Myocyte (in vitro differentiated cells): ENCODE results near the gene MATK. TPM values are rescaled to one million over a fixed set of nuclear protein-coding genes. Genes with fewer than 3 reads are reported as not detected.
A peak's percentile ranks its signal among the peaks of the same experiment; 100 is the strongest.
"Not testable (repeated sequence)": the region's sequence is repeated elsewhere in the genome, so short reads cannot be mapped to it uniquely, and the experiment has no call there.

Experiments
- DNase-seq: peaks from one replicate; pipeline ENCODE4 v3.0.0-alpha.2; 2012; ENCODE audit warnings: low read depth
- total RNA-seq: library from RNA; depleted of rRNA; stranded (reverse); fragments of >200 nt; gene quantifications from 2 replicates; pipeline ENCODE4 v1.2.3, GENCODE V29; 2014

MATK gene
- total RNA-seq, 1 donor from 2014 or later: not detected

DNA sequence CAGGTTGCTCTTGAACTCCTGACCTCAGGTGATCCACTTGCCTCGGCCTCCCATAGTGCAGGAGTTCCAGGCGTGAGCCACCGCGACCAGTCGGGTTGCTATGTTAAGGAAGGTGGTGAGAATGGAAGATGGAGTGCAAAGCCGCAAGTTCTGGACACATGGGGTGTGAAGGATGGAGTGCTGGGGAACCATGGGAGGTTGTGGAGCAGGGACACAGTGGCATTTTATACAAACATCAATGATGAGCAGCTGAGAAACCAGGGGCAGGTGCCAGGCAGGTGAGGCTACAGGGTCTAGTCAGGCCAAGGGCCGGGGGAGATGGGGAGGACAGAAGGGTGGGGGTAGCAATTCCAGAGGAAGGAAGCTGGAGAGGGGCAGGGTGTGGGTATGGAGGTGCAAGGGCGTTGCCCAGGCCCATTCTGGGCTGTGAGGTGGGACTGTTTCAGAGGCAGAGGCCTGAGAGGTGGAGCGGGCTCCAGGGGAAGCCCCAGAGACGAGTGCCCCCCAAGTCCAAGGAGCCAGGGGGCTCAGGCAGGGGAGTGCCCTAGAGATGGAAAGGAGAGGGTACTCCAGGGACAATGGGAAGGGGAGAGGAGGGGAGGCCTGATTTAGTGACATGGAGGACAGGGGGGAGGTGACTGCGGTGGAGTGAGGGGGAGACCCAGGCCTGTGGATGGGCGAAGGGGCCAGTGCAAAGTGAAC, 12.2 kb downstream of the MATK start:
- DNase-seq: no peak

DNA sequence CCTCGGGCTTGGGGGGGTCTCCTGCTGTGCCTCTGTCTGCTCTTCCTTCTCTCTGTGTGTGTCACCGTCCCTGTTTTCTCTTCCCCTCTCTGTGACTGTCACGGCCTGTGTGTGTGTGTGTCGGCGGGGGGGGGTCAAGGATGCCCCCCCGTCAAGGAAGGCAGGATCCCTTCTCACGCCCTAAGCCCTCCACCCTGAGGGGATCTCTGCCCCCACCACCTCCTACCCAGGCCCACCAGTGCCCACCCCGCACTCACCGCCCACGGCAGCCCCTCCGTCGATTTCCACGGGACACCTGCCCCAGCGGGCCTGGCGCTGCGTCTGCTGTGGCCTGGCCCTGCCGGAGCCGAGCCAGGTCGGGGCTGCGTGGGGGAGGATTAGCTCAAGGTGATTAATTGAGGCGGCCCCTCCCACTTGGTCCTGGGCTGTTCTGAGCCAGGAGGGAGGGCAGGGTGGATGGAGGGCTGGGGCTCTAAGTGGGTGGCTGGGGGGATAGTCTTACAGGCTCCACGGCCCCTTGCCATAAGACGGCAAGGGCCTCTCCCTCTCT, 14.2 kb downstream of the MATK start, which contains the start of gene RAX2:
RAX2 (minus strand) TSS at position 323 of the 550 bp plus-strand sequence. CDS start 486 bp downstream, outside the sequence.
- DNase-seq: no peak

DNA sequence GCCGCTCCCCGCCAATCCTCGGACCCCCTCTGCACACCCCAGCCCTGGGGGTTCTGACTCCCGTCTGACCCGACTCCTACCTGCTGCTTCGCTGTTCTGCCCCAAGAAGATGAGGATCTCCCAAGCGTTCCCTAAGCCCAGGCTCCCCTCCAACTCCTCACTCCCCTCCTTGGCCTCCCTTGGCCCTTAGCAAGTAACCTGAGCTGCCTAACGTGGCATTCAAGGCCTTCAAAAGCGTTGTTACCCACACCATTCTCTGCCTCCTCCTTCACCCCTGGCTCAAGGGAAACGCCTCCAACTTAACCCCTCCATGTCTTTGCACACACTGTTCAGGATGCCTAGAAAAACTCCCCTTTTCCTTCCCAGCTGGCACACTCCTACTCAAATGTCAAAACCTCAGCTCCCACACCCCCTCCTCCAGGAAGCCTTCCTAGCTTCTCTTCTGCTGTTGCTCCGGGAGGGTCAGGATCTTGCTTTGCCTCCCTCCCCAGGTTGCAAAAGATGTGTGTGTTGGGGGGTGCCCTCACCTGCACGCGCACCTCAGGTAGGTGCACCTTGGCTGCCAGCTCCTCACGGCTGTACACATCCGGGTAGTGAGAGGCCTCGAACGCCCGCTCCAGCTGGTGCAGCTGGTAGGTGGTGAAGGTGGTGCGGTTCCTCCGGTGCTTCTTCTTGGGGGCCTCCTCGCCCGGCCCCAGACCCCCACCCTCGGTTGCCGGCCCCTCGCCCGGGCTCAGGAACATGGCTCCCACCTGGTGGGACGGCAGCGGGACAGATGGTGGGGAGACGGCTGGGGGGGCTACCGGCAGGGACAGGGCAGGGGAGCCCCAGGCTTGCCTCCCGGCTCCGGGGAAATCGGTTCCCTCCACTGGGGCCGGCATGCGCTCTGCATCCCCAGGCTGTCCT, 14.9 kb downstream of the MATK start:
- DNase-seq: no peak

DNA sequence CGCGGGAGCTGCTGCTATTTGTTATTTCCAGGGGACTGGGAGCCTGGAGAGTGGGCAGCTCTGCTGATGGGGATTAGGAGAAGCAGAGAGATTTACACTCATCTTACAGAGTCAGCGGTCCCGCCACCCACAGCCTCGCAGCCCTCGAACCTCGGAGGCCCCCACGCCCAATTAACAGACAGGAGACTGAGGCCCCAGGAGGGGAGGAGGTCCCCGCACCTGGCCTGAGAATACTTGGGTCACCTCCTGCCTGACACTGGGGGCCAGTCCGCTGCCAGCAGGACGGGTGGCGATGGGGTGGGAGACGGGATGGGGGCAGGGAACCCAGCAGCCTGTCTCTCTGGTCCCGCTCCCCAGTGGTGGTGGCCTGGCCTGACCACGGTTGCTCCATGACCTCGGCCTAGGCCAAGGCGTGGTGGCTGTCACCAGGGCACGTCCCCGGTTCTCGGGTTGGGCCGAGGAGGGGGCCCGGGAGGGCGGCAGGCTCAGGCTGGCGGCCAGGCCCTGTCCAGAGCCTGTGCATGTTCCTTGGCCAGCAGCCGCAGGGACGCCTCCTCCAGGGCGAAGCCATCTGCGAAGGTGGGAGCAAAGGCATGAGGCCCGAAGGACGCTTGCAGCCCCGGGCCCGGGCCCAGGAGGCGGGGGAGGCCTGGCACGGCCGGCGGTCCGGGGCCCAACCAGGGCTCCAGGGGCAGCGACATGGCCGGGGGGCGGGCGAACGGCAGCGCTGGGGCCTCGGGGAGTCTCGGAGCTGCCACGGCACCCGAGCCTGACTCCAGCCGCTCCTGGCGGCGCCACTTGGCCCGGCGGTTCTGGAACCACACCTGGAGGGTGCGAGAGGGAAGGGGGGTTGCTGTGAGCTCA, 15.8 kb downstream of the MATK start:
- no peak for DNase-seq

DNA sequence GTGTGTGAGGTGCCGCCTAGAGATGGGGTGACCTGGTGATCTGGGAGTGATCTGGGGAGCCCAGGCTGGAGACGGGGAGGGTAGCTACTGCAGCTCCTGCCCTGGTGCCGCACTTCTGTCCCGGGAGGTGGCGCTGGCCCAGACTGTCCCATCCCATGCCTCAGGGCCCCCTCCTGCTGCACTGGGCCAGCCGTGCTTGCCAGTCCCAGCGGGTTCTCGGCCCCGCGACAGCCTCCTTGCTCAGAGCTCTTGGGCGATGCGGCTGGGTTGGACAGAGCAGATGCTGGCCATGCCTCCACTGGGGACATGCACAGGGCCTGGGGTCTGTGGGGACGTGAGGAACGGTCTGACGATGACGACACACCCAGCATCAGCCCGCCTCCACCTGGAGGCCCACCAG, 16.7 kb downstream of the MATK start:
- no peak for DNase-seq

DNA sequence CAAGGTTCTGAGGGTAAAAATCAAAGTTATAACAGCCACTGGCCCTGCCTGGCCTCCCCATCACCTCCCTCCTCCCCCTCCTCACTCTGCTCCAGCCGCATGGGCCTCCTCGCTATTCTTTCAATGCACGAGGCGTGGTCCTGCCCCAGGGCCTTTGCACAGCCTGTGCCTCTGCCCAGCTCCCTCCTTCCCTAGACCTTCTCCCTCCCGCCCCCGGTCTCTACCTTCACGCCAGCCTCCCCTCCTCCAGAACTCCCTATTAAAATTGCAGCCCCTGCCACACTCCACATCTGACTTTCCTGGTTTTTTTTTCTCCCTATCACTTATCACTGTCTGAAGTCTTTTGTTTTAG, 17.5 kb downstream of the MATK start:
- DNase-seq: no peak

DNA sequence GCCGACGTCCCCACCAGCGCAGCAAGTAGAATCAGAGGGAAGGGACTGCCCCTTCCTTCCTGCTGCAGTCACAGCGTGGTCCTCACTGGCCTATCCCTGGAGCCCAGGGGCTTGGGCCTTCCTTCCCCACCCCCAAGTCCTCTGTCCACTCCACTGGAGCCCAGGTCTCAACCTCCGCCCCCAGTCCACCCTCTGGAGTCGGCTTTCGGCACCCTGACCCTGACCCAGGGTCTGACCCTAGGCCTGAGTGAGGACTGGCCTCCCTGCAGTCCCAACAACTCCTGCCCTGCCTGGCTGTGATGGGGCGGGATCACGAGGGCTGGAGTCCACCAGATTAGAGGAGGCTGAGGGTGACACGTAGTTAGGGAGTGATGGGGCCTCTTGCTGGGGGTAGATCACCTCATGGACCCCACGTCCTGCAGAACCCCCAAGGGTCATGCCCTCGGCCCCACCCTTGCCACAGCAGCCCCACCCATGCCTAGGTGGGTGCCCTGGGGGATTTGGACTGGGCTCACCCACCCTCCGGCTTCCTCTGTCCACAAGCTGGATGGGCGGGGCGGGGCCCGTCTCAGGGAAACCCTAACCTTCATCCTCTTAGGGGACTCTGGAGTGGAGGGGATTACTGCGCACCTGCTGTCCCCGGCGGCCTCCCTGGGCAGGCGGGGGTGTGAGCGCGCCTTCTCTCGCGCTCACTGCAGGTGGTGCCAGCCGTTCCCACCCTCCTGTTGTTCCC, 18.0 kb downstream of the MATK start:
- no peak for DNase-seq

DNA sequence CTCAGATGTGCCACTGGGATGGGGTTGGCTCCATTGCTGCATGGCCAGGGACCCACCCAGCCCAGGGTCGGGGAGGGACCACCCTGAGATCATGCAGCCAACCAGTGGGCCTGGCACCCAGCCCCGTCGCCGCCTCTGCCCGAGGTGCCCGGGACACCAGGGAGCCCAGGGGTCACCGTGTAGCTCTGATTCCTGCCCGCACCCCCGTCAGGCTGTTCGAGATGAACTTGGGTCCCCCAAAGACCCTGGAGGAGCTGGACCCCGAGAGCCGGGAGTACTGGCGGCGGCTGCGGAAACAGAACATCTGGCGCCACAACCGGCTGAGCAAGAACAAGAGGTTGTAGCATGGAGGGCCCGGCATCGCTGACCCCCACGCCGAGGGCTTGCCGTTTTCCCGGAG, 19.1 kb downstream of the MATK start:
- no peak for DNase-seq

DNA sequence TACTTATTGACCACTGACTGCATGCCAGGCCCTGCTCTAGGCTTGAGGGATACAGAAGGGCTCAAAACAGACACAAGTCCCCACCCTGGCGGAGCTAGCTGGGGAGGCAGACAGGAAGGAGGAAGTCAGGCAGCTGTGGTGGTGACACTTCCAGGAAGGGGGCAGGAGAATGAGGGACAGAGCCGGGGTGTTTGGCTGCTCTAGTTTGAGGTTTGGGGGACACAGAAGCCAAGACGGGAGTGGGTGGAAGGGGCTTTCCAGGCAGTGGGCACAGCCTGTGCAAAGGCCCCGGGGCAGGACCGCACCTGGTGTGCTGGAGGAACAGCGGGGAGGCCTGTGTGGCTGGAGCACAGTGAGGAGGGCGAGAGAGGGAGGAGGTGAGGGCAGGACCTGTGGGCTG, 19.7 kb downstream of the MATK start:
- DNase-seq: no peak

DNA sequence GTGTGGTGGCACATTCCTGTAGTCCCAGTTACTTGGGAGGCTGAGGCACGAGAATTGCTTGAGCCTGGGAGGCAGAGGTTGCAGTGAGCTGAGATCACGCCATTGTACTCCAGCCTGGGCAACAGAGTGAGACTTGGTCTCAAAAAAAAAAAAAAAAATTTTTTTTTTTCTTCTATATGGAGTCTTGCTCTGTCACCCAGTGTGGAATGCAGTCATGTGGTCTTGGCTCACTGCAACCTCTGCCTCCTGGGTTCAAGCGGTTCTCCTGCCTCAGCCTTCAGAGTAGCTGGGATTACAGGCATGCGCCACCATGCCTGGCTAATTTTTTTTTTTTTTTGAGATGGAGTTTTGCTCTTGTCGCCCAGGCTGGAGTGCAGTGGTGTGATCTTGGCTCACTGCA, 20.4 kb downstream of the MATK start:
- DNase-seq: not testable (repeated sequence)

DNA sequence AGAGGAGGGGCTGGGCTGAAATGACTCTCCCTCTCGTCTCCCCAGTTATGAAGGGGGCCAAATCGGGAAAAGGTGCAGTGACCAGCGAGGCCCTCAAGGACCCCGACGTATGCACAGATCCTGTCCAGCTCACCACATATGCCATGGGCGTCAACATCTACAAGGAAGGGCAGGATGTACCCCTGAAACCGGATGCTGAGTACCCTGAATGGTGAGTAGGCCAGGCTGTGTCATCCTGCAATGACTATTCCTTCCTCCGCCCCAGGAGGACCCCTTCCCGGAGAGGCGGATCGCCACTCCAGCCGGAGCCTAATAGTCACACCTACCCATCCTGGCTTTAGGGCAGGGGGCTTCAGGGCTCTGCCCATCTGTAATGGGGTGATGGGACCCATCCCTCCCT, 21.1 kb downstream of the MATK start:
- no peak for DNase-seq

DNA sequence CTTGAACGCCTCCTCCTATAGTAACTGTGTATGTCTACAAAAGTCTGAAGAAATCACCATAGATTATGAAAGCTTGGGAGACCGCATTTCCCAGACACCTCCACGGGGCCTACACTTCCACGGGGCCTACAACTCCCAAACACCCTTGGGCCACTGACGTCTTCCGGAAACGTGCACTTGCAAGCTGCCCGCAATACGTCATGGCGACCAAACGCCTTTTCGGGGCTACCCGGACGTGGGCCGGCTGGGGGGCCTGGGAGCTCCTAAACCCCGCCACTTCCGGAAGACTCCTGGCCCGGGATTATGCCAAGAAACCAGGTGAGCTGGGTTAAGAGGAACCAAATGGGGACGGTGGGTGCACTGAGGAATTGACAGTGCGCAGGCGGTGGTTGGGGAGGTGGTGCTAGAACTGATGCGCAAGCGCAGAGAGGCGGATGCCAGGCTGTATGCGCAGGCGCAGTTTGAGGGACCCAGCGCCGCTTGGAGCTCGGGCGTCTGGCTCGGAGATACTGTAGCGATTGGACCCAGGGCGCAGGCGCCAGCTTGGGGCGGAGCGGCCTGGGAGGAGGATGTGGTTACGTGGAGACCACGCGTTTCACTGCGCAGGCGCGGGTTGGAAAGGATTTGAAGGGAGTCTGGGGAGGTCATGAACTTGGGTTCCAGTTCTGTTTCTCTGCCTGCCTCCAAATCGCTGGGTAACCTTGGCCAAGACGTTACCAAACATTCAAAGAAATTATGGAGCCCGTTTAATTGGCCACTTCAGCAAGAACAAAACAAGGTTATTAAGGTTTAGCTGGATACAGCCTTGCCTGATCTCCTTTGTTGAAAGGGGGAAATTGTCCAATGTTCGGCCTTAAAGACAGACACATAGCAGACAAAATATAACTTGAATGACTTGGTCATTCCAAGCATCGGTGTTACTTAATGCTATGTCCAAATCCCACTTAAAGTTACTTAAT, 23.4 kb downstream of the MATK start, which contains the start of gene MRPL54:
MRPL54 (plus strand) TSS at position 182 of the 959 bp plus-strand sequence; CDS start at position 201, 19 bp downstream.
- DNase-seq: peak; percentile 99

DNA sequence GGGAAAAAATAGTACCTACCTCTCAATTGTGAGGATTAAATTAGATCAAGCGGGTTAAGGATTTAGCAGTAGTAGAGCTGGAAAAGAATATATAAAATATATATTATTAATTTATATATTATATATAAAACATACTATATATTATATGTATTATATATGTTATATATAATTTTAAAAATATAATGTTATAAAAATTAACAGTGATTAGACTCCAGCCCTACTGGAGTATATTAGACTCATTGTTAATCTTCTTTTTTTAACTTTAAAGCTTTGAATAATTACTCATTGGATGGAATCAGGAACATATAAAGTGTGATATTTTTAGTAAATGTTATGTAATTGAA, 24.1 kb downstream of the MATK start:
- no peak for DNase-seq

DNA sequence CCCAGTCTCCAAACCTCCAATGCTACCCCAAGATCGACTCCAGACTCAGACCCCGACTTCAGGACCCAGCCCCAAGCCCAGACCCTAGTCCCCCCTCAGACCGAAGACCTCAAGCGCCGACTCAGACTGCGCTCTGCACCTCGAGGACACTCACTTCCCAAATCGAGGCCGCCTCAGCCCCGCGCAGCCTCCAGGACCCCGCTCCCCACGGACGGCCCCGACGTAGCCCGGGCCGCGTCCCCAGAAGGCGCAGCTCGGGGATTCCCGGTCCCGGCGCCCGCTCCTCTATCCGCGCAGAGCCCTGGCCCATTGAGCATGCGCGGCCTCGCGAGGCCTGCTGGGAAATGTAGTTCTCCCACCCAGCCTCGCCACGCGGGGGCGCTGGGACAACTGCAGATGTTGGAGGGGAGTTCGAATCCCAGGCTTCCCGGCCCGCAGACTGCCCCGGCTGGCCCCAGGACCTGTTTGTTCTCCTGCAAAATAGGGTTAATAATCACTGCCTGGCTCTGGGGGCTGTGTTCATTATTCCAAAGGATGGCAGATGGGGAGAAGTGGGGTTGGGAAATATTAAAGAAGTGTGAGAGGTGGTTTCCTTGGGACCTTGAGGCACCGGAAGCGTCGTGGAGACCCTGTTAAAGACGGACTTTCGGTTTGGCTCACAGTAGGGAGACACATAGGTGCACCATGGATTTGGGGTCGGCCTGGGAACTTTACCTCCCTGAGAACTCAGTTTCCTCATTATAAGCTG, 24.6 kb downstream of the MATK start, which contains the start of gene APBA3:
APBA3 (minus strand) TSS at position 311 of the 748 bp plus-strand sequence. CDS start 1,428 bp downstream, outside the sequence.
- peak; percentile 93 for DNase-seq

DNA sequence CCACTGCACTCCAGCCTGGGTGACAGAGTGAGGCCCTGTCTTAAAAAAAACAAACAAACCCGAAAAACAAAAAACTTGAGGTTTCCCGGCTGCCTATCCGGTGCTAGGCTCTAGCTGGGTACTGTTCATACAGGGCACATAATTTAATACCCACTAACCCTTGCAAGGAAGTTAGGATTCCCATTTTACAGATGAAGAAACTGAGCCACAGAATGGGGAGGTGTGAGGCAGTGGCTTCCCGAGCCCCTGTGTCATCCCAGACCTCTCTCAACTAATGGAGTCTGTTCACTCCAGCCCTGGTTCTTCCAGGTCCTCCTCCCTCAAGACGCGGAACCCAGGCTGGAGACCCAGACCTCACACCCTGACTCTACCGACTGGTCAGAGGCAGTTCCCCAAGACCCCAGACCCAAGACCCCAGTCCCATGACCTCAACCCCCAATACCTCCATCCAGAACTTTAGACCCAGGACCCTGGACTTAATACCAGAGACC, 25.3 kb downstream of the MATK start:
- DNase-seq: peak; percentile 14

DNA sequence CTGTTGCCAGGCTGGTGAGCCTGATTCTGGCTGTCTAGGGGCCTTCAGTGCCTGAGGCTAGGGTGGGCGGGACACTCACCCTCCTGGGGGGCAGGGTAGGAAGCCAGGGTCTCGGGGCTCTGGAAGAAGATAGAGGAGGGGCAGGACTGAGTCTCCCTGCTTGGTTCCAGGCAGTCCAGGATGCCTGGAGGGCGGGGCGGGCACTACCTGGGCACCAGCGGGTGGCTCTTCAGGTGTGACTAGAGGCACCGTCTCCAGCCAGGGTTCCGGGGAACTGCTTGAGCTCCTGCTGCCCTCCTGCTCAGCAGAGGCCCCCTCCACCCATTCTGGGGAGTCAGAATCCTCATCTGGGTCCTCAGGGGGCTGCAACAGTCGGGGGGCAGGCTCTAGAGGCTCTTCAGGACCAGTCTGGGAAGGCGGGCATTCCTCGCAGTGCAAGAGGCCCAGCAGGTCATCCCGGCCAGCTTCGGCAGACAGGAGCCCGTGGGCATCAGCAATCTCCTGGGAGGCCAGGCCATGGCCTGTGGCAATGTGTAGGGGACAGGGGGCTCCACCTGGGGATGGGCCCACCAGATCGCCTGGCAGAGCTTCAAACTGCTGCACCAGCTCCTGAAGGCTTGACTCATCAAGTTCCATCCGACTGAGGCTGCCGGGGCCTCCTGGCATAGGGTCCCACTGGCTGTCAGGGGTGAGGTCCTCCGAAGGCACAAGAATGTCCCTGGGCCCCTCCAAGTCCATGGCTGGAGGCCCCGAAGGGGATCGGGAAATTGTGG, 26.5 kb downstream of the MATK start:
- DNase-seq: no peak

DNA sequence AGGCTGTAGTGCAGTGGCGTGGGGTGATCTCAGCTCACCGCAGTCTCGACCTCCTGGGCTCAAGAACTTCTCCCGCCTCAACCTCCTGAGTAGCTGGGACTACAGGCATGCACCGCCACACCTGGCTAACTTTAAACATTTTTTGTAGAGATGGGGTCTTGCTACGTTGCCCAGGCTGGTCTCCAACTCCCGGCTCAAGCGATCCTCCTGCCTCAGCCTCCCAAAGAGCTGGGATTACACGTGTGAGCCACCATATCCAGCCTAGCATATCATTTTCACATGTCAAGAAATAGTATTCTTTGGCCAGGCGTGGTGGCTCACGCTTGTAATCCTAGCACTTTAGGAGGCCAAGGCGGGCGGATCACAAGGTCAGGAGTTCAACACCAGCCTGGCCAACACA, 27.9 kb downstream of the MATK start:
- DNase-seq: not testable (repeated sequence)
